Vagina (tissue), 2 donors: ENCODE data around the gene CYYR1.

Experiments used
- CTCF ChIP-seq, 3 experiments: fragments of 450-650 bp in 2 of 3; fragments of 200-600 bp in 1 of 3; sonication (generic) in 1 of 3; IDR thresholded peaks; one replicate each; pipeline ENCODE4 v1.5.1; 2017 to 2019; ENCODE audit warnings: antibody characterized with exemption in 3 of 3, mild to moderate bottlenecking in 2 of 3, moderate library complexity in 2 of 3
- POLR2A ChIP-seq, 2 donors: fragments of 450-650 bp; IDR thresholded peaks; one replicate each; pipeline ENCODE4 v1.6.1; 2017; ENCODE audit warnings: antibody characterized with exemption in 2 of 2, mild to moderate bottlenecking in 2 of 2, moderate library complexity in 2 of 2
- POLR2AphosphoS5 ChIP-seq, 2 donors: sonication (generic); formaldehyde crosslinking; IDR thresholded peaks; one replicate each; pipeline ENCODE4 v1.9.0; 2017; ENCODE audit warnings: antibody characterized with exemption in 2 of 2, mild to moderate bottlenecking in 2 of 2, low read depth in 1 of 2; ENCODE audit not compliant: insufficient read depth in 1 of 2

- TF ChIP-seq CTCF (IDR thresholded peaks at IDR 0.05): no peak
- TF ChIP-seq POLR2A (IDR thresholded peaks at IDR 0.05): no peak
- no peak for TF ChIP-seq POLR2AphosphoS5 (IDR thresholded peaks at IDR 0.05; ENCODE audit: insufficient read depth in 1 of 2, low read depth in 1 of 2)
Observed at GRCh38 chr21:26565546-26565945, 7.5 kb downstream of the CYYR1 start.
